Transverse colon (tissue), 4 donors: Measurements from ENCODE around the gene PLPP1.

Source experiments
- CTCF ChIP-seq, 5 experiments: fragments of 200-600 bp in 3 of 5; fragments of 450-650 bp in 2 of 5; sonication (generic) in 3 of 5; IDR thresholded peaks; 1 replicate in 2 of 5; 2 replicates in 3 of 5; pipeline ENCODE4 v1.5.1; 2016 to 2017; ENCODE audit warnings: antibody characterized with exemption in 5 of 5, inconsistent platforms in 3 of 5, mild to moderate bottlenecking in 2 of 5, moderate library complexity in 1 of 5
- EP300 ChIP-seq: sonication (generic); formaldehyde crosslinking; IDR thresholded peaks from one replicate; pipeline ENCODE4 v1.6.1; 2017; ENCODE audit warnings: antibody characterized with exemption, low read depth
- POLR2A ChIP-seq: fragments of 450-650 bp; IDR thresholded peaks from one replicate; pipeline ENCODE4 v1.6.1; 2016; ENCODE audit warnings: antibody characterized with exemption, mild to moderate bottlenecking, moderate library complexity
- POLR2AphosphoS5 ChIP-seq, 3 donors: sonication (generic); formaldehyde crosslinking; IDR thresholded peaks; one replicate each; pipeline ENCODE4 v1.6.1; 2016; ENCODE audit warnings: antibody characterized with exemption in 3 of 3

GRCh38 chr5:55480781-55481180 lies 54.0 kb downstream of the PLPP1 start:
- TF ChIP-seq CTCF (IDR thresholded peaks at IDR 0.05) (no peak), EP300 (no peak), POLR2A (no peak), POLR2AphosphoS5 (IDR thresholded peaks at IDR 0.05) (no peak)
